HG02973 (cell line): ENCODE data around the gene ANO2.

Experiments
- ATAC-seq: cut with Tn5 transposase; IDR thresholded peaks from one replicate; pipeline ENCODE4 v1.9.1; 2021; ENCODE audit warnings: moderate library complexity; ENCODE audit not compliant: unreplicated experiment

The ANO2 gene

GRCh38 chr12:5945071-5946008 is at the start of gene ANO2:
Gene ANO2, minus strand, starts transcription at chr12:5945259. Its CDS starts 42 bp downstream, at chr12:5945217.
- no peak for ATAC-seq

GRCh38 chr12:5989621-5990020 is 44.6 kb upstream of the ANO2 start:
- ATAC-seq = no peak

- ATAC-seq = no peak
These were observed 43.6 kb upstream of the ANO2 start for GRCh38 chr12:5988659-5989116.

- ATAC-seq = no peak
These were observed 43.0 kb upstream of the ANO2 start for GRCh38 chr12:5988088-5988487.

- ATAC-seq = no peak
These were observed 42.5 kb upstream of the ANO2 start for GRCh38 chr12:5987573-5987972.

GRCh38 chr12:5985471-5985870 is 40.4 kb upstream of the ANO2 start:
- ATAC-seq = no peak

GRCh38 chr12:5984873-5985272 is 39.8 kb upstream of the ANO2 start:
- ATAC-seq = no peak

GRCh38 chr12:5982106-5982505 is 37.0 kb upstream of the ANO2 start:
- ATAC-seq = no peak

- no peak for ATAC-seq
These were observed 32.5 kb upstream of the ANO2 start for GRCh38 chr12:5977556-5977955.

- no peak for ATAC-seq
These were observed 31.7 kb upstream of the ANO2 start for GRCh38 chr12:5976711-5977110.

GRCh38 chr12:5976196-5976595 is 31.1 kb upstream of the ANO2 start:
- ATAC-seq = no peak

GRCh38 chr12:5973461-5974115 is 28.5 kb upstream of the ANO2 start:
- no peak for ATAC-seq

GRCh38 chr12:5972387-5972786 is 27.3 kb upstream of the ANO2 start:
- ATAC-seq = no peak

GRCh38 chr12:5971194-5971850 is 26.3 kb upstream of the ANO2 start:
- no peak for ATAC-seq

- no peak for ATAC-seq
These were observed 25.1 kb upstream of the ANO2 start for GRCh38 chr12:5969974-5970690.

GRCh38 chr12:5969156-5969973 is 24.3 kb upstream of the ANO2 start:
- no peak for ATAC-seq

- no peak for ATAC-seq
These were observed 22.8 kb upstream of the ANO2 start for GRCh38 chr12:5967645-5968415.

- ATAC-seq = no peak
These were observed 21.5 kb upstream of the ANO2 start for GRCh38 chr12:5966486-5967095.

GRCh38 chr12:5965950-5966383 is 20.9 kb upstream of the ANO2 start:
- no peak for ATAC-seq
